HG02943 (cell line): ENCODE measurements around the gene VTA1.
"Not testable (repeated sequence)": the region's sequence is repeated elsewhere in the genome, so short reads cannot be mapped to it uniquely, and the experiment has no call there.

Experiments used
- ATAC-seq: cut with Tn5 transposase; IDR thresholded peaks from one replicate; pipeline ENCODE4 v1.9.1; 2021; ENCODE audit warnings: mild to moderate bottlenecking, low read depth, moderate library complexity; ENCODE audit not compliant: unreplicated experiment

Gene VTA1

GRCh38 chr6:142146828-142147662 lies at the start of gene VTA1, which contains the start of gene NMBR:
VTA1 (plus strand) TSS chr6:142147263; CDS start chr6:142147288, 25 bp downstream.
NMBR (minus strand) TSS chr6:142147122; CDS start chr6:142088658, 58,464 bp downstream.
- ATAC-seq = peak; percentile 100

GRCh38 chr6:142104820-142105219 lies 42.2 kb upstream of the VTA1 start:
- ATAC-seq = not testable (repeated sequence)

GRCh38 chr6:142110820-142111219 lies 36.2 kb upstream of the VTA1 start:
- not testable (repeated sequence) for ATAC-seq

GRCh38 chr6:142112451-142113061 lies 34.5 kb upstream of the VTA1 start:
- ATAC-seq = no peak

- no peak for ATAC-seq
Measured at GRCh38 chr6:142117366-142117765, 29.7 kb upstream of the VTA1 start.

GRCh38 chr6:142118328-142118727 lies 28.7 kb upstream of the VTA1 start:
- no peak for ATAC-seq

GRCh38 chr6:142118925-142119324 lies 28.1 kb upstream of the VTA1 start:
- ATAC-seq = no peak

GRCh38 chr6:142121342-142121741 lies 25.7 kb upstream of the VTA1 start:
- no peak for ATAC-seq

- no peak for ATAC-seq
Measured at GRCh38 chr6:142130814-142131213, 16.2 kb upstream of the VTA1 start.

- no peak for ATAC-seq
Measured at GRCh38 chr6:142132625-142133024, 14.4 kb upstream of the VTA1 start, which contains the start of gene GJE1. GJE1 (plus strand) TSS chr6:142132925; CDS start chr6:142133159, 234 bp downstream.

GRCh38 chr6:142138876-142139275 lies 8.2 kb upstream of the VTA1 start:
- no peak for ATAC-seq

GRCh38 chr6:142141531-142141930 lies 5.5 kb upstream of the VTA1 start:
- ATAC-seq = not testable (repeated sequence)

- ATAC-seq = no peak
Measured at GRCh38 chr6:142152746-142153145, 5.7 kb downstream of the VTA1 start.

GRCh38 chr6:142153196-142153595 lies 6.1 kb downstream of the VTA1 start:
- ATAC-seq = no peak

GRCh38 chr6:142154336-142154735 lies 7.3 kb downstream of the VTA1 start:
- no peak for ATAC-seq

- ATAC-seq = no peak
Measured at GRCh38 chr6:142155091-142155490, 8.0 kb downstream of the VTA1 start.

GRCh38 chr6:142155895-142156757 lies 9.1 kb downstream of the VTA1 start:
- no peak for ATAC-seq

- not testable (repeated sequence) for ATAC-seq
Measured at GRCh38 chr6:142156758-142157068, 9.7 kb downstream of the VTA1 start.

- no peak for ATAC-seq
Measured at GRCh38 chr6:142162780-142163179, 15.7 kb downstream of the VTA1 start.

GRCh38 chr6:142165227-142165626 lies 18.2 kb downstream of the VTA1 start:
- no peak for ATAC-seq

GRCh38 chr6:142167071-142167470 lies 20.0 kb downstream of the VTA1 start:
- ATAC-seq = no peak
